NB4 (cell line): ENCODE data around the gene RNF150.
"Not testable (repeated sequence)": the region's sequence is repeated elsewhere in the genome, so short reads cannot be mapped to it uniquely, and the experiment has no call there.

ENCODE experiments used
- DNase-seq: peaks from one replicate; pipeline ENCODE4 v3.0.0; 2010; ENCODE audit warnings: low read depth
- H3K4me3 ChIP-seq: one replicate; pipeline ENCODE4 v1.5.1; 2011; ENCODE audit warnings: mild to moderate bottlenecking, low read depth, low read length, moderate library complexity
- CTCF ChIP-seq: IDR thresholded peaks from one replicate; pipeline ENCODE4 v1.5.1; 2012; ENCODE audit warnings: low read depth, low read length
- MAX ChIP-seq: IDR thresholded peaks from 2 replicates; pipeline ENCODE4 v1.6.1; 2011; ENCODE audit warnings: low read depth, low read length
- MYC ChIP-seq: IDR thresholded peaks from 2 replicates; pipeline ENCODE4 v1.6.1; 2011; ENCODE audit warnings: low read depth, low read length
- POLR2A ChIP-seq: IDR thresholded peaks from 2 replicates; pipeline ENCODE4 v1.6.1; 2011; ENCODE audit warnings: mild to moderate bottlenecking; ENCODE audit not compliant: insufficient read length; ENCODE audit errors: extremely low read depth

Gene RNF150

GRCh38 chr4:141062651-141063050, 70.6 kb downstream of the RNF150 start:
- DNase-seq: no peak
- no peak overlapping the region for H3K4me3 ChIP-seq
- no peak for TF ChIP-seq MAX
- no peak for TF ChIP-seq MYC
- no peak for TF ChIP-seq CTCF
- TF ChIP-seq POLR2A: no peak

GRCh38 chr4:141058591-141059512, 74.4 kb downstream of the RNF150 start:
- H3K4me3 ChIP-seq: no peak overlapping the region
- TF ChIP-seq POLR2A (no peak), CTCF (no peak), MYC (no peak), MAX (no peak)
- DNase-seq: no peak

GRCh38 chr4:141057582-141057981, 75.7 kb downstream of the RNF150 start:
- no peak overlapping the region for H3K4me3 ChIP-seq
- no peak for DNase-seq
- TF ChIP-seq MYC: no peak

- no peak for DNase-seq
- TF ChIP-seq MAX (no peak), MYC (no peak), POLR2A (no peak), CTCF (no peak)
Observed at GRCh38 chr4:141056473-141056872, 76.8 kb downstream of the RNF150 start.

GRCh38 chr4:141054446-141054845, 78.8 kb downstream of the RNF150 start:
- H3K4me3 ChIP-seq: no peak overlapping the region
- no peak for DNase-seq

More at GRCh38 chr4:141056473-141056872, 76.8 kb downstream of the RNF150 start:
- H3K4me3 ChIP-seq: no peak overlapping the region

GRCh38 chr4:141050999-141051398, 82.3 kb downstream of the RNF150 start:
- H3K4me3 ChIP-seq, DNase-seq: not testable (repeated sequence)

More at GRCh38 chr4:141054446-141054845, 78.8 kb downstream of the RNF150 start:
- TF ChIP-seq MAX (no peak), CTCF (no peak), MYC (no peak), POLR2A (no peak)

GRCh38 chr4:141047228-141047884, 85.9 kb downstream of the RNF150 start:
- no peak for DNase-seq
- H3K4me3 ChIP-seq: no peak overlapping the region
- TF ChIP-seq MAX (no peak), POLR2A (no peak), CTCF (no peak), MYC (no peak)
